Loucy (cell line): Measurements from ENCODE around the gene DDX31.

Source experiments
- CTCF ChIP-seq: fragments of 200-600 bp; sonication (generic); conservative IDR thresholded peaks from 2 replicates; pipeline ENCODE4 v1.5.1; 2014; ENCODE audit warnings: mild to moderate bottlenecking, antibody characterized with exemption, low read length
- EZH2phosphoT487 ChIP-seq: fragments of 200-600 bp; IDR thresholded peaks from 2 replicates; pipeline ENCODE4 v1.6.1; 2018; ENCODE audit warnings: antibody characterized with exemption, mild to moderate bottlenecking, moderate library complexity, borderline replicate concordance

- TF ChIP-seq CTCF (no peak), EZH2phosphoT487 (no peak)
Measured at GRCh38 chr9:132674485-132674884, 4.7 kb upstream of the DDX31 start.
